HepG2 (cell line): ENCODE data around the gene UPF3A.

Experiments
- CTCF ChIP-seq: sonication (generic); formaldehyde crosslinking; IDR thresholded peaks from 2 replicates; pipeline ENCODE4 v1.5.0; 2020; ENCODE audit warnings: mild to moderate bottlenecking, missing genetic modification reagents, moderate library complexity
- USF2 ChIP-seq, 2 experiments: sonication (generic) in 1 of 2; formaldehyde crosslinking in 1 of 2; IDR thresholded peaks; 2 replicates each; pipeline versions ENCODE4 v1.5.1 to v1.6.1; 2011 to 2020; ENCODE audit warnings: borderline replicate concordance in 1 of 2, low read depth in 1 of 2, low read length in 1 of 2, mild to moderate bottlenecking in 1 of 2, missing genetic modification reagents in 1 of 2, moderate library complexity in 1 of 2
- TF ChIP-seq, protein P1 (sequence below): sonication (generic); formaldehyde crosslinking; IDR thresholded peaks from 2 replicates; pipeline ENCODE4 v1.8.0; 2022; ENCODE audit warnings: mild to moderate bottlenecking, missing genetic modification reagents

DNA sequence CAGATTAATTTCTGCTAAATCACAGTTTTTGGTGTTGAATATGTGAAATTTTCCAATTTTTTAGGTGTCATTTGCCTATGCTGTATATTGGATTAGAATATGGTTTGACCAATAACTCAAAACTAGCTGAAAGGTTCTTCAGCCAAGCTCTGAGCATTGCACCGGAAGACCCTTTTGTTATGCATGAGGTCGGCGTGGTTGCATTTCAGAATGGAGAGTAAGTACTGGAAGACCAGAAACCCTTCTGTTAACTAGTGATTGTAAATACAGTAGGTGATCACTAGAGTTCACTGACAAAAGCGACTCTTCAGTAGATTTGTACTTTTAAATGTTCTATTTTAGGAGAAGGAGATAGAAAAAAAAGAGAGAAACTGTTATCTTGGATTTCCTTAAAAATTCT, 24.4 kb upstream of the UPF3A start:
- no peak for TF ChIP-seq CTCF (CRISPR knock-in tag)
- TF ChIP-seq USF2 (IDR thresholded peaks at IDR 0.05; ENCODE audit: low read depth, low read length) = no peak
- no peak for TF ChIP-seq USF2 (CRISPR knock-in tag; IDR thresholded peaks at IDR 0.05; ENCODE audit: borderline replicate concordance)
- TF ChIP-seq, protein P1, sequence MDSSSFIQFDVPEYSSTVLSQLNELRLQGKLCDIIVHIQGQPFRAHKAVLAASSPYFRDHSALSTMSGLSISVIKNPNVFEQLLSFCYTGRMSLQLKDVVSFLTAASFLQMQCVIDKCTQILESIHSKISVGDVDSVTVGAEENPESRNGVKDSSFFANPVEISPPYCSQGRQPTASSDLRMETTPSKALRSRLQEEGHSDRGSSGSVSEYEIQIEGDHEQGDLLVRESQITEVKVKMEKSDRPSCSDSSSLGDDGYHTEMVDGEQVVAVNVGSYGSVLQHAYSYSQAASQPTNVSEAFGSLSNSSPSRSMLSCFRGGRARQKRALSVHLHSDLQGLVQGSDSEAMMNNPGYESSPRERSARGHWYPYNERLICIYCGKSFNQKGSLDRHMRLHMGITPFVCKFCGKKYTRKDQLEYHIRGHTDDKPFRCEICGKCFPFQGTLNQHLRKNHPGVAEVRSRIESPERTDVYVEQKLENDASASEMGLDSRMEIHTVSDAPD (CRISPR knock-in tag) = no peak
